Stomach (tissue), 9 donors: ENCODE measurements around the gene PI4KB. TPM values are rescaled to one million over a fixed set of nuclear protein-coding genes. Genes with fewer than 3 reads are reported as not detected.

ENCODE experiments used
- DNase-seq, 2 donors: peaks; one replicate each; pipeline versions ENCODE4 v3.0.0 to v3.0.0-alpha.2; 2013 to 2019
- H3K27ac ChIP-seq, 5 donors: fragments of 200-600 bp in 4 of 5; sonication (generic) in 4 of 5; one replicate each; pipeline ENCODE4 v1.5.1; 2013 to 2019; ENCODE audit warnings: mild to moderate bottlenecking in 1 of 5, moderate library complexity in 1 of 5
- H3K27me3 ChIP-seq, 3 donors: fragments of 200-600 bp; sonication (generic); one replicate each; pipeline ENCODE4 v1.5.1; 2017 to 2019; ENCODE audit warnings: mixed run types in 1 of 3
- H3K36me3 ChIP-seq, 4 donors: fragments of 200-600 bp; sonication (generic); 1 replicate in 3 of 4; 2 replicates in 1 of 4; pipeline ENCODE4 v1.5.1; 2016 to 2019
- H3K4me1 ChIP-seq, 4 donors: fragments of 200-600 bp; sonication (generic); one replicate each; pipeline ENCODE4 v1.5.1; 2016 to 2019
- H3K4me3 ChIP-seq, 4 donors: fragments of 200-600 bp; sonication (generic) in 3 of 4; one replicate each; pipeline ENCODE4 v1.5.1; 2016 to 2019; ENCODE audit warnings: mild to moderate bottlenecking in 1 of 4
- H3K9me3 ChIP-seq, 4 donors: fragments of 200-600 bp; sonication (generic); one replicate each; pipeline ENCODE4 v1.5.1; 2016 to 2019
- EP300 ChIP-seq: sonication (generic); formaldehyde crosslinking; IDR thresholded peaks from one replicate; pipeline ENCODE4 v1.6.1; 2017; ENCODE audit warnings: antibody characterized with exemption
- POLR2A ChIP-seq, 4 donors: fragments of 450-650 bp; IDR thresholded peaks; one replicate each; pipeline ENCODE4 v1.6.1; 2016; ENCODE audit warnings: antibody characterized with exemption in 4 of 4, control low read depth in 2 of 4, mild to moderate bottlenecking in 1 of 4, moderate library complexity in 1 of 4
- POLR2AphosphoS5 ChIP-seq, 3 donors: sonication (generic); formaldehyde crosslinking; IDR thresholded peaks; one replicate each; pipeline ENCODE4 v1.6.1; 2016; ENCODE audit warnings: antibody characterized with exemption in 3 of 3
- WGBS, 5 donors: extraction: QIAGEN DNeasy Blood & Tissue Kit in 3 of 5; methylation state at CpG; one replicate each; pipeline versions ENCODE4 v1.1.5 to v1.1.7; 2013 to 2018; 5-methylcytosine and 5-hydroxymethylcytosine counted together
- intact Hi-C: fragments of 100-400 bp; cut with DNase I; formaldehyde crosslinking; loops from one replicate; pipeline ENCODE4 v1.15.1; 2023; ENCODE audit warnings: low total_unique reads
- polyA plus RNA-seq, 3 donors: library from polyadenylated mRNA; stranded (reverse); fragments of 200-250 nt; gene quantifications; one replicate each; pipeline ENCODE4 v1.2.3, GENCODE V29; 2013
- small RNA-seq, 4 donors: library from RNA; depleted of rRNA; stranded (forward); fragments of <200 nt; gene quantifications; one replicate each; pipeline ENCODE3, GENCODE V24; 2016
- total RNA-seq, 5 donors: library from RNA; depleted of rRNA; stranded (reverse); fragments of >200 nt; gene quantifications; one replicate each; pipeline versions ENCODE4 v1.1.0 to v1.2.3, GENCODE V29; 2014 to 2016
- TF ChIP-seq, protein P1 (sequence below), 7 experiments: fragments of 450-650 bp in 4 of 7; fragments of 200-600 bp in 3 of 7; sonication (generic) in 3 of 7; IDR thresholded peaks; one replicate each; pipeline ENCODE4 v1.5.1; 2016 to 2019; ENCODE audit warnings: antibody characterized with exemption in 7 of 7, control low read depth in 2 of 7, mild to moderate bottlenecking in 1 of 7
- donor health status: healthy with polysubstance abuse.
- donor health status: Bipolar disorder and iron deficiency.
- donor health status: healthy.

Gene PI4KB
- total and polyA plus RNA-seq, 8 donors = 24.1 to 187 (median 45.3) TPM

DNA sequence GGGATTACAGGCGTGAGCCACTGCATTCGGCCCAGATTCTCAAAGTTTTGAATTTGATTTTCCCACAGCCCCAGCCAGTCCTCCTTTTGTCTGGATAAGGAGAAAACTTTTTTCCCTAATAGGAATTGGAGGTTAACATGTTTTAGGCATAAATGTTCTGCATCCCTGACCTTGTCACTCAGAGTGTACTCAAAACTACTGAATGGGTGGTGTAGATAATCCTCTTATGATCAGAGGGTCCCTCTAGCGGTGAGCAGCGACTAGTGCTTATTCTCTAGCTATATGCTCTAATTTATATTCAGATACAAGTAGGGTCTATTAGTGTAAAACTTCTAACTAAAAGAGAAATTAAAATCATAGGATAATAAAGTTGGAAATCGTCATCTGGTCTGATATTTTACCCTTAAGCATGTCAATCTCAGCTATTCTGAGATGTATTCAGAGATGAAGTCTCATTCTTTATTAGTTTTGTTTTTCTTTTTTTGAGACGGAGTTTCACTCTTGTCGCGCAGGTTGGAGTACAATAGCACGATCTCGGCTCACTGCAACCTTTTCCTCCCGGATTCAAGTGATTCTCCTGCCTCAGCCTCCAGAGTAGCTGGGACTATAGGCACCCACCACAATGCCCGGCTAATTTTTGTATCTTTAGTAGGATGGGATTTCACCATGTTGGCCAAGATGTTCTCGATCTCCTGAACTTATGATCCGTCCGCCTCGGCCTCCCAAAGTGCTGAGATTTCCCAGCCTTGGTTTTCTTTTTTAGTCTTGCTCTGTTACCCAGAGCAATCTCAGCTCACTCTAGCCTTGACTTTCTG lies 75.4 kb downstream of the PI4KB start:
- H3K4me1 ChIP-seq = peaks cover 12 to 29% (median 24%) of the 10 kb centered on the region in 4 donors
- intact Hi-C loops = no loop called here
- TF ChIP-seq POLR2AphosphoS5 (IDR thresholded peaks at IDR 0.05) = peak in 1 of 3 donors; percentile 53
- TF ChIP-seq EP300 = no peak
- TF ChIP-seq, protein P1, sequence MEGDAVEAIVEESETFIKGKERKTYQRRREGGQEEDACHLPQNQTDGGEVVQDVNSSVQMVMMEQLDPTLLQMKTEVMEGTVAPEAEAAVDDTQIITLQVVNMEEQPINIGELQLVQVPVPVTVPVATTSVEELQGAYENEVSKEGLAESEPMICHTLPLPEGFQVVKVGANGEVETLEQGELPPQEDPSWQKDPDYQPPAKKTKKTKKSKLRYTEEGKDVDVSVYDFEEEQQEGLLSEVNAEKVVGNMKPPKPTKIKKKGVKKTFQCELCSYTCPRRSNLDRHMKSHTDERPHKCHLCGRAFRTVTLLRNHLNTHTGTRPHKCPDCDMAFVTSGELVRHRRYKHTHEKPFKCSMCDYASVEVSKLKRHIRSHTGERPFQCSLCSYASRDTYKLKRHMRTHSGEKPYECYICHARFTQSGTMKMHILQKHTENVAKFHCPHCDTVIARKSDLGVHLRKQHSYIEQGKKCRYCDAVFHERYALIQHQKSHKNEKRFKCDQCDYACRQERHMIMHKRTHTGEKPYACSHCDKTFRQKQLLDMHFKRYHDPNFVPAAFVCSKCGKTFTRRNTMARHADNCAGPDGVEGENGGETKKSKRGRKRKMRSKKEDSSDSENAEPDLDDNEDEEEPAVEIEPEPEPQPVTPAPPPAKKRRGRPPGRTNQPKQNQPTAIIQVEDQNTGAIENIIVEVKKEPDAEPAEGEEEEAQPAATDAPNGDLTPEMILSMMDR (IDR thresholded peaks at IDR 0.05) = peak in 5 of 7 experiments; percentile 71 to 83 (median 76)
- no peak overlapping the region for H3K4me3 ChIP-seq
- H3K27me3 ChIP-seq = no peaks in the 10 kb centered on the region
- no peak overlapping the region for H3K27ac ChIP-seq
- peaks cover 26 to 33% (median 32%) of the 10 kb centered on the region in 4 donors for H3K36me3 ChIP-seq
- no peaks in the 10 kb centered on the region for H3K9me3 ChIP-seq
- 62 to 68% (median 64%) methylated on average over 16 of the region's 16 CpGs for WGBS, 5 donors
- DNase-seq = peak; percentile 82 to 88

DNA sequence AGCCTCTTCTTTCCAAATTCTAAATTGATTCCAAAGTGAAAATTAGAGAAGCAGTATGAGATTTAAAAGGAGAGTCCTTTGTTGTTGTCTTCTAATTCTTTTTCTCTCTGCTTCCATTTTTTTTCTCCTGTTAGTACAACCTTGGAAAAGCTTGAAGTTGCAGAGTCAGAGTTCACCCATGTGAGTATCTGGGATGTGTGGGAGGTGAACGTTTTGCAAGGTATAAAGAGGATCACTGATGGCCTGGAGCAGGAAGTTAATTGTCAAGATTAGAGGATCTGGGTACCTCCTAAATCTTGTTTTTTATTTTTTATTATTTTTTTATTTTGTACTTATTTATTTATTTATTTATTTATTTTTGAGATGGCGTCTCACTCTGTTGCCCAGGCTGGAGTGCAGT lies 80.4 kb downstream of the PI4KB start:
- Histone ChIP-seq H3K27me3 (no peaks in the 10 kb centered on the region), H3K4me1 (peaks cover 0 to 6% (median 3%) of the 10 kb centered on the region in 4 donors), H3K4me3 (no peak overlapping the region), H3K36me3 (peaks cover 55 to 84% (median 83%) of the 10 kb centered on the region in 4 donors), H3K27ac (no peak overlapping the region), H3K9me3 (no peaks in the 10 kb centered on the region)
- WGBS, 5 donors = 79 to 95% (median 87%) methylated on average over 2 of the region's 2 CpGs
- DNase-seq = no peak
- intact Hi-C loops = loop anchor here (10.0 kb wide), 1 partner anchor 72 kb away; the partner anchor contains the start of gene TMOD4
- TF ChIP-seq POLR2A (IDR thresholded peaks at IDR 0.05) (no peak), EP300 (no peak)

DNA sequence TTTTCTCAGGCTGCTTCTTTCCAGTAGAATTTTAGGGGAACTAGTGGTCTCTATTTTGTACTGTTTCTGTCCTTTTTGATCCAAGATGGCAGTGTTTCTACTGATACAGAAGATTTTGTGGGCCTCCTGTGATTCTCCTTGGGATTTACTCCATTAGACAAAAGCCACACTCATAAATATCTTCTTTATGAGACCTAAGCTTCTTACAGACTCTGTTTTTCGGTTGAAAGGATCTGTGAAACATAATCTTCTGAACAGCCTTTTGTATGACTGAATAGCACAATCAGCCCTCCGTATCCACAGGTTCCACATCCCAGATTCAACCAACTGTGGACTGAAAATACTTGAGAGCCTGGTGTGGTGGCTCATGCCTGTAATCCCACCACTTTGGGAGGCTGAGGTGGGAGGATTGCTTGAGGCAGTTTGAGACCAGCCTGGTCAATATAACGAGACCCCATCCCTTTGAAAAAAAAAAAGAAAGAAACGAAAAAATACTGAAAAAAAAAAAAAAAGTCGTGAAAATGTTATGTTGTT lies 83.5 kb downstream of the PI4KB start:
- H3K4me3 ChIP-seq = no peak overlapping the region
- intact Hi-C loops = loop anchor here (10.0 kb wide), 1 partner anchor 69 kb away; the partner anchor contains the start of gene TMOD4
- no peak overlapping the region for H3K27ac ChIP-seq
- peaks cover 73 to 100% (median 100%) of the 10 kb centered on the region in 4 donors for H3K36me3 ChIP-seq
- TF ChIP-seq POLR2AphosphoS5 (IDR thresholded peaks at IDR 0.05) (no peak), POLR2A (IDR thresholded peaks at IDR 0.05) (no peak), EP300 (no peak)
- TF ChIP-seq, protein P1 (IDR thresholded peaks at IDR 0.05) = no peak
- no peaks in the 10 kb centered on the region for H3K9me3 ChIP-seq
- no peak for DNase-seq
- no peaks in the 10 kb centered on the region for H3K4me1 ChIP-seq
- no peaks in the 10 kb centered on the region for H3K27me3 ChIP-seq
- WGBS, 5 donors = 78 to 92% (median 86%) methylated on average over 5 of the region's 5 CpGs

DNA sequence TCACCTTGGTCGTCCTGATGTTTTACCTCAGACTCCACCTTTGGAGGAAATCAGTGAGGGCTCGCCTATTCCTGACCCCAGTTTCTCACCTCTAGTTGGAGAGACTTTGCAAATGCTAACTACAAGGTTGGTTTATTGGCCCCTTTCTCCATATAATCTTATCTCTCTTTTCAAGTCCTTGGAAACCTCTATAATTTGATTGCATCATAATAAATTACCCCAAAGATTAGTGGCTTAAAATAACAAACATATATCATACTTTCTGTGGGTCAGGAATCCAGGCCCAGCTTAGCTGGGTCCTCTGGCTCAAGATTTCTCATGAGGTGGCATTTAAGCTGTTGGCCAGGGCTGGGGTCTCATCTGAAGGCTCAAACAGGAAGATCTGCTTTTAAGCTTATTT lies 84.8 kb downstream of the PI4KB start:
- WGBS, 5 donors = 76 to 92% (median 81%) methylated on average over 2 of the region's 2 CpGs
- intact Hi-C loops = loop anchor here (10.0 kb wide), 1 partner anchor 68 kb away; the partner anchor contains the start of gene TMOD4
- Histone ChIP-seq H3K27ac (no peak overlapping the region), H3K4me1 (no peaks in the 10 kb centered on the region), H3K27me3 (no peaks in the 10 kb centered on the region), H3K9me3 (no peaks in the 10 kb centered on the region), H3K4me3 (no peak overlapping the region), H3K36me3 (peaks cover 73 to 100% (median 100%) of the 10 kb centered on the region in 4 donors)
- TF ChIP-seq POLR2A (IDR thresholded peaks at IDR 0.05) = no peak
- TF ChIP-seq POLR2AphosphoS5 (IDR thresholded peaks at IDR 0.05) = no peak
- TF ChIP-seq, protein P1 (IDR thresholded peaks at IDR 0.05) = no peak
- no peak for TF ChIP-seq EP300
- no peak for DNase-seq

Small RNA genes within 50 kb of the gene (small RNA-seq; reads per million reads assigned to genes)
- gene RN7SL444P = 0 to 0.07 (median 0) reads per million in 4 donors

Other genes with a start within 250 kb of the PI4KB start
- 10 to 100 TPM in 2 of 5 donors, 1 to 10 TPM in 3; 4.4 to 12.3 (median 8.1) TPM for gene SEMA6C, start 180.8 kb downstream of the PI4KB start, total RNA-seq
- gene SEMA6C, start 180.8 kb downstream of the PI4KB start, polyA plus RNA-seq = 10 to 100 TPM in 2 of 3 donors, 1 to 10 TPM in 1; 7.1 to 13.9 (median 13.0) TPM
- 10 to 100 TPM in 2 of 5 donors, 1 to 10 TPM in 1, not detected in 2; 2.0 to 19.4 (median 15.2) TPM for gene TNFAIP8L2, start 170.8 kb downstream of the PI4KB start, total RNA-seq
- gene TNFAIP8L2, start 170.8 kb downstream of the PI4KB start, polyA plus RNA-seq = 1 to 10 TPM; 3.2 to 9.5 (median 4.1) TPM
- 10 to 100 TPM in 1 of 5 donors, 1 to 10 TPM in 4; 1.7 to 10.3 (median 4.5) TPM for gene LYSMD1, start 161.5 kb downstream of the PI4KB start, total RNA-seq
- gene LYSMD1, start 161.5 kb downstream of the PI4KB start, polyA plus RNA-seq = 1 to 10 TPM; 4.0 to 5.3 (median 4.7) TPM
- gene SCNM1, start 161.3 kb downstream of the PI4KB start, total RNA-seq = 10 to 100 TPM in 3 of 5 donors, 1 to 10 TPM in 2; 4.5 to 57.8 (median 12.0) TPM
- 10 to 100 TPM; 35.2 to 66.3 (median 64.5) TPM for gene SCNM1, start 161.3 kb downstream of the PI4KB start, polyA plus RNA-seq
- gene TMOD4, start 151.4 kb downstream of the PI4KB start, total RNA-seq = not detected
- 1 to 10 TPM in 1 of 3 donors, not detected in 2; 1.2 TPM for gene TMOD4, start 151.4 kb downstream of the PI4KB start, polyA plus RNA-seq
- gene VPS72, start 137.2 kb downstream of the PI4KB start, total RNA-seq = 10 to 100 TPM; 19.1 to 61.6 (median 32.1) TPM
- 10 to 100 TPM; 27.8 to 32.6 (median 30.2) TPM for gene VPS72, start 137.2 kb downstream of the PI4KB start, polyA plus RNA-seq
- 100 to 1,000 TPM in 2 of 5 donors, 10 to 100 TPM in 3; 36.8 to 156 (median 94.6) TPM for gene PIP5K1A, start 128.9 kb downstream of the PI4KB start, total RNA-seq
- gene PIP5K1A, start 128.9 kb downstream of the PI4KB start, polyA plus RNA-seq = 10 to 100 TPM in 2 of 3 donors, 1 to 10 TPM in 1; 8.4 to 13.4 (median 11.4) TPM
- gene PSMD4, start 72.7 kb downstream of the PI4KB start, total RNA-seq = 100 to 1,000 TPM in 2 of 5 donors, 10 to 100 TPM in 3; 81.3 to 220 (median 83.2) TPM
- gene PSMD4, start 72.7 kb downstream of the PI4KB start, polyA plus RNA-seq = 100 to 1,000 TPM; 126 to 234 (median 176) TPM
- 10 to 100 TPM; 11.9 to 59.6 (median 19.3) TPM for gene ZNF687, start 45.1 kb downstream of the PI4KB start, total RNA-seq
- gene ZNF687, start 45.1 kb downstream of the PI4KB start, polyA plus RNA-seq = 10 to 100 TPM in 1 of 3 donors, 1 to 10 TPM in 2; 6.8 to 10.8 (median 7.3) TPM
- 100 to 1,000 TPM in 1 of 5 donors, 10 to 100 TPM in 4; 20.4 to 117 (median 39.1) TPM for gene RFX5, start 19.8 kb upstream of the PI4KB start, total RNA-seq
- gene RFX5, start 19.8 kb upstream of the PI4KB start, polyA plus RNA-seq = 10 to 100 TPM in 2 of 3 donors, 1 to 10 TPM in 1; 9.9 to 19.4 (median 14.2) TPM
- 100 to 1,000 TPM in 4 of 5 donors, 10 to 100 TPM in 1; 68.8 to 661 (median 281) TPM for gene SELENBP1, start 45.3 kb upstream of the PI4KB start, total RNA-seq
- gene SELENBP1, start 45.3 kb upstream of the PI4KB start, polyA plus RNA-seq = 100 to 1,000 TPM; 102 to 153 (median 117) TPM
- 100 to 1,000 TPM; 111 to 258 (median 166) TPM for gene PSMB4, start 72.2 kb upstream of the PI4KB start, total RNA-seq
- 100 to 1,000 TPM; 314 to 358 (median 329) TPM for gene PSMB4, start 72.2 kb upstream of the PI4KB start, polyA plus RNA-seq
- 100 to 1,000 TPM in 2 of 5 donors, 10 to 100 TPM in 3; 17.4 to 124 (median 85.8) TPM for gene POGZ, start 132.1 kb upstream of the PI4KB start, total RNA-seq
- 10 to 100 TPM in 2 of 3 donors, 1 to 10 TPM in 1; 7.3 to 18.0 (median 12.1) TPM for gene POGZ, start 132.1 kb upstream of the PI4KB start, polyA plus RNA-seq
- gene CGN, start 184.0 kb upstream of the PI4KB start, total RNA-seq = 100 to 1,000 TPM in 3 of 5 donors, 10 to 100 TPM in 2; 21.4 to 137 (median 118) TPM
- gene CGN, start 184.0 kb upstream of the PI4KB start, polyA plus RNA-seq = 10 to 100 TPM; 14.0 to 22.0 (median 21.2) TPM
- gene TUFT1, start 212.9 kb upstream of the PI4KB start, total RNA-seq = 10 to 100 TPM in 3 of 5 donors, 1 to 10 TPM in 2; 1.2 to 30.4 (median 13.9) TPM
- gene TUFT1, start 212.9 kb upstream of the PI4KB start, polyA plus RNA-seq = 10 to 100 TPM in 2 of 3 donors, 1 to 10 TPM in 1; 9.0 to 15.4 (median 10.8) TPM